ENCODE results near the gene COA3.

COA3 gene, protein sequence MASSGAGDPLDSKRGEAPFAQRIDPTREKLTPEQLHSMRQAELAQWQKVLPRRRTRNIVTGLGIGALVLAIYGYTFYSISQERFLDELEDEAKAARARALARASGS

DNA sequence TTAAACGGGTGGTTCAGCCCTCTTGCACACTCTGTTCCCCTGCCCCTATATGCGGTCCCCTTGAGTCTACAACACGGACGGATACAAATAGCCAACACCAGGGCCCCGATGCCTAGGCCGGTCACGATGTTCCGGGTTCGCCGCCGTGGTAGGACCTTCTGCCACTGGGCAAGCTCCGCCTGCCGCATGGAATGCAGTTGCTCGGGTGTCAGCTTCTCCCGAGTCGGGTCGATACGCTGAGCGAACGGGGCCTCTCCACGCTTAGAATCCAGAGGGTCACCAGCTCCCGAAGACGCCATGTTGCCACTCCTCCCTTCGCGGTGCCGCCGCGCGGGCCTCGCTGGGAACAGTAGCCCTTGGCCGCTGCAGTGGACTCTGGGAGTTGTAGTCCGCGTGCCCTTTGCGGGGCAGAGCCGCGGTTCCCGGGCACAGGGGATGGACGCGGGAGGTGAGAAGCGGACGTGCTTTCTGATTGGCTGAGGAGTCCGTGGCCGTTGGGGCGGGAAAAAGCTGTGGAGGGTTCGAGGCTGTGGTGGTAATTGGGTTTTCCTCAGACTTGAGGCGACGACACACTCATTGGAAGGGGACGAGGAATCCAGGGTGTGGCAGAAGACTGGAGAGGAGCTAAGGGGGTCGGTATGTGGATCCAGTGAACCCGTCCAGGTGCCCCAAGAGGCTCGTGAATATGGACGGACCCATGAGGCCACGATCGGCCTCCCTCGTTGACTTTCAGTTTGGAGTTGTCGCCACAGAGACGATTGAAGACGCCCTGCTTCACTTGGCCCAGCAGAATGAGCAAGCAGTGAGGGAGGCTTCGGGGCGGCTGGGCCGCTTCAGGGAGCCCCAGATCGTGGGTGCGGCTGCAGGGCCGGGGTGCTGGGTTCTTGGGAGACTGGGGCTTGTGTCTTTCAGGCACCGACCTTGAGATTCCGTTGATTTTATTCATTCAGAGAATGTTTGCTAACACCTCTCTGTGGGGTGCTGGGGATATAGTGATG lies at the start of gene COA3, which contains the start of gene CNTD1:
Gene COA3, minus strand, starts transcription at position 322 of the 998 bp plus-strand sequence. Its CDS starts 23 bp downstream, at position 299.
Gene CNTD1, plus strand, starts transcription at position 479 of the 998 bp plus-strand sequence. Its CDS starts 207 bp downstream, at position 686.
- peak; percentile 56 to 79 (median 66) for DNase-seq (ENCODE audit: low read depth in 4 of 4, low spot score in 1 of 4)

DNA sequence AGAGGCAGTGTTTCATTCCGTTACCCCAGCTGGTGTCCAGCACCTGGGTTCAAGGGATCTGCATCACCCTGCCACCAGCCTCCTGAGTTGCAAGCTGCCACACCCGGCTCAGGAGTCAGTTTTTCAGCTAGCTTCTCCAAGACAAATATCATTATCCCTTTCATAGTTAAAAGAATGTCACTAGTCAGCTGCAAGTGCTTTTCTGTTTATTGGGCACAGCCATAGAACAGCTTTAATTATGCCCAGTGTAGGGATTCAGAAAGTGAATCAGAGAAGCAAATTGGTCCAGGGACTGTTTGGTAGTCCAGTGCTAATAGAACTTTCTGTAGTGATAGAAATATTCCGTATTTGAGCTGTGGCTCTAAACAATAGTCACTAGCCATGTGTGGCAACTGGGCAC lies 49.6 kb upstream of the COA3 start:
- no peak for DNase-seq (ENCODE audit: low read depth in 4 of 4, low spot score in 1 of 4)

DNA sequence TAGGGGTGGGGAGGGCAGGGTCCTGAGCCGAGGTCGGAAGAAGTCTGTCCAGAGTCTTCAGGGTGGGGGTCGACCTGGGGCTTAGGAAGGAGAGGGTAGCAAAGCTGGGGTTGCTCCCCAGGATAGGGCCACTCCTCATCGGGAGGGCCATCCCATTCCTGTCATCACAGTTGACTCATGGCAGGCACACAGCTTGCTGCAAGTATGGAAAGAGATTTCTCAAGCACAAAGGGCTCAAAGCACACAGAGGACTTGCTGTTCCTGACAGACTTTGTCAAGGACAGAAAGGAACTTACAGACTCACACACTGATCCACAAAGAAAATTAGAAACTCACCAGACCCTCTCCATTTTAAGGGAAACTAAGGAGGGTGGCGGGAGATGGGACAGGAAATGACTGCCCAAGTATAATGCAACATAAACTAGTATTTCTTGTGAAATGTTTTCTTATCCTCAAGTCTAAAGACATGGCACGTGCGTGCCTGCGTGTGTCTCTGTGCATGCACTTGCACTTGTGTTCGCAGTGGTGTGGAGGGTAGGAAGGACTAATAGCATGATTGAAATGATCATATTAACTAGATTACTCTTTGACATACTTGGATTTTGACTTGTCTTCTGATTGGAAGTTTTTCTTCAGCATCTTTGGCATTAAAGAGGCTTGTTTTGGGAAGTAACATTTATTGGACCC lies 48.2 kb upstream of the COA3 start:
- DNase-seq (ENCODE audit: low read depth in 4 of 4, low spot score in 1 of 4): no peak

DNA sequence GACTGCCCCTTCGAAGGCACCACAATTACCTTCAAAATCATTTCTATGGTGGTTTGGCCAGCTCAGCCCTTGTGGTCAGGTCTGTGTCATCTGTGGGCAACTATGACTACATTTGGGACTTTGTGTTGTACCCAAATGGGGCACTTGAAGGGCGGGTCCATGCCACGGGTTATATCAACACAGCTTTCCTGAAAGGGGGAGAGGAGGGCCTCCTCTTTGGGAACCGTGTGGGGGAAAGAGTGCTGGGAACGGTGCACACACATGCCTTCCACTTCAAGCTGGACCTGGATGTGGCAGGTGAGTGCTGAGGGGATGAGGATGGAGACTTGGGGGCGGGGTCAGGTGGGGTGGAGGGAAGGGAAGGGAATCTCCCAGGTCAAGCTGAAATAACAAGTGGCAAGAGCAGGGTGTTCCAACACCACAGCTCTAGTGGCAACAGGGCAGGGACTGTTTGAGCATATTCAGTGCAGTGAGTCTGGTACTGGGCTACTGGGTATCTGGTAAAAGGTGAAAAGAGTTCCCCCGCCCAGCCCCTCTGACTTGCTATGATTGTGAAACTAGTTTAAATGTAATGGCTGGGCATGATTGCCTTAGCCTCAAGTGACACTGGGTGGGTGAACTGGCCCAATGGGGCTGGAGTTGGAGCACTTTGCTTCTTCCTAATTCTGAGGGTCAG lies 47.6 kb upstream of the COA3 start:
- peak in 1 of 4 experiments; percentile 48 for DNase-seq (ENCODE audit: low read depth in 4 of 4, low spot score in 1 of 4)

DNA sequence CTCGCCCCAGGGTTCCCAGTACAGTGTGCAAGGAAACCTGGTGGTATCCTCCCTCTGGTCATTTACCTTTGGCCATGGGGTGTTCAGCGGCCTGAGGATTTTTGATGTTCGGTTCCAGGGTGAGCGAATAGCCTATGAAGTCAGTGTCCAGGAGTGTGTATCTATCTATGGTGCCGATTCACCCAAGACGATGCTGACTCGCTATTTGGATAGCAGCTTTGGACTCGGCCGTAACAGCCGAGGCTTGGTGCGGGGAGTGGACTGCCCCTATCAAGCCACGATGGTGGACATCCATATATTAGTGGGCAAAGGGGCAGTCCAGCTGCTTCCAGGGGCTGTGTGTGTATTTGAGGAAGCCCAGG lies 47.0 kb upstream of the COA3 start:
- no peak for DNase-seq (ENCODE audit: low read depth in 4 of 4, low spot score in 1 of 4)

DNA sequence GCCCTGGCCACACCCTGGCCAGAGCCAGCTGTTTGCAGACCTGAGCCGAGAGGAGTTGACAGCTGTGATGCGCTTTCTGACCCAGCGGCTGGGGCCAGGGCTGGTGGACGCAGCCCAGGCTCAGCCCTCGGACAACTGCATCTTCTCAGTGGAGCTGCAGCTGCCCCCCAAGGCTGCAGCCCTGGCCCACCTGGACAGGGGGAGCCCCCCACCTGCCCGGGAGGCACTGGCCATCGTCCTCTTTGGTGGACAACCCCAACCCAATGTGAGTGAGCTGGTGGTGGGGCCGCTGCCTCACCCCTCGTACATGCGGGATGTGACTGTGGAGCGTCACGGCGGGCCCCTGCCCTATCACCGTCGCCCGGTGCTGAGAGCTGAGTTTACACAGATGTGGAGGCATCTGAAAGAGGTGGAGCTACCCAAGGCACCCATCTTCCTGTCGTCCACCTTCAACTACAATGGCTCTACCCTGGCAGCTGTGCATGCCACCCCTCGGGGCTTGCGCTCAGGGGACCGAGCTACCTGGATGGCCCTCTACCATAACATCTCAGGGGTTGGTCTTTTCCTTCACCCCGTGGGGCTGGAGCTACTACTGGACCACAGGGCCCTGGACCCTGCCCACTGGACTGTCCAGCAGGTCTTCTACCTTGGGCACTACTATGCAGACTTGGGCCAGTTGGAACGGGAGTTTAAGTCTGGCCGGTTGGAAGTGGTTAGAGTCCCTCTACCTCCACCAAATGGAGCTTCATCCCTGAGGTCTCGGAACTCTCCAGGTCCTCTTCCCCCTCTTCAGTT lies 46.5 kb upstream of the COA3 start:
- DNase-seq (ENCODE audit: low read depth in 4 of 4, low spot score in 1 of 4): no peak

DNA sequence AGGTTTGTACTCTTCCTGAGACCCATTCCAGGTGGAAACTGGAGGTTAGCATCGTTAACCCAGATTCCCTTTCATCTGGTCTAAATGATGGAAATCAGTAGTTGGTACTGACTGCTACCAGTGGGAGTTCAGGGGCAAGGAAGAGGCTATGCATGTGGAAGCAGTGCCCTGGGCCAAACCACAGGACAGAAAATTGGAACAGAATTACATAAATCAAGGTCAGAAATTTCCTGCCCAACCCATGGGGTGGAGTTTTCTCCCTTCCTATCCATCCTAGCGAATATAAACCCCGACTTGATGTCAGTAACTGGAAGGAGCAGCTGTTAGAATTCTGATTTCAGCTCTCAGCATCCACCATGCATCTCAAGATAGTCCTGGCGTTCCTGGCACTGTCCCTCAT lies 45.8 kb upstream of the COA3 start, which contains the start of gene AOC2:
Gene AOC2, plus strand, starts transcription at position 310 of the 400 bp plus-strand sequence. Its CDS starts 47 bp downstream, at position 357.
- no peak for DNase-seq (ENCODE audit: low read depth in 4 of 4, low spot score in 1 of 4)

DNA sequence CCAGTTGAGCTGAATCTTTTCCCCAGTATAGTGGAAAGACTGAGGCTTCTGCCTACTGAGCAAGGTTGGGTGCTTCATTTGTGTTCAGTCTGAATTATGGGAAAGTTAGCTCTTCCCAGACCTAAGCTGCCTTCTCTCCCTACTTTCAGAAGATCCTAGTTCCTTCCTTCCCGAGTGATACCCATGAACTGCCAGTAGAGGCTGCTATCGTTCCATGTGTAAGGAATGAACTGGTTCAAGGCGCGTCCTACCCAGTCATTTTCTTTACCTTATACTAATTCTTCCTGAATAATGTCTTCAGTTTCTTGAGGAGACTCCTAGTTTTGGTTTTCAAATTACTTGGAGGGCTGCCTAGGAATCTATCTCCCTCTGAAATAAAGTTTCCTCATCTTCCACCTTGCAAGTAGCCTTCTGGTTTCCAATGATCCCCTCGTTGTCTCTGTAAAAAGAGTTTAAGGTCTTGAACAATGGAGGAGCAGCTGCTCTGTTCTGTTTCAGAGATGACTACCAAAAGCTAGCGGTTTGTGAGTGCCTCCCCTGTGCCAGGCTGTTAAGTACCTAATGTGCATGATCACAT lies 44.9 kb upstream of the COA3 start:
- DNase-seq (ENCODE audit: low read depth in 4 of 4, low spot score in 1 of 4): no peak

DNA sequence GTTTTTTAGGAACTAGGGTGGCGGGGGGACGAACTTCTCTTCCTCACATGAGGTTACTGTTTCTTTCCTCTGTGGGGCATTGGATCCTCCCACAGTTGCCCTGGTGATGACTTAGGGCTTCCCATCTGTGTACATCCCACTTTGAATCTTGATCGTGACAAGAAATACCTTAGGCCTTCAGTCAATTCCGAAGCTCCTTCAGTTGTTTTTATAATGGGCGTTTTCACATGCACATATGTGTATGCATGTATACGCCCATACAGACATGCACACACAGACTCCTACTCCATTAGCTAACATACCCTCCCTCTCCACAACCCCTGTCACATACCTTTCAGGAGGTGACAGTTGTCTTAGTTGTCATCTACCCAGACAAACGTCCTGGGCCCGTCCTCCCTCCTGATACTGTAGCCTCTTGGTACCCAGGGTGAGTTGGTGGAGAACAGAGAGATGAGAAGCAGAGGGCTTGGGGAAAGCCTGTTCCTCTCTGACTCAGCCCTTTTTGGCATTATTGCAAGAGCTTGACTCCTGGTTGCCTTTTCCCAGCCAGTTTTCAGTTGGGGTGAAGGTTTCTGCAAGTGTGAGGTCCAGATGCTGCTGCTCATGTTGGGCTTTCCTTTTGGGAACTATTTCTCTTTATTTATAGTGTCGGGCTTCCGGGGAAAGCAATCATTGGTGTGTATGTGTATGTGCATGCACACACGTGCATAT lies 43.6 kb upstream of the COA3 start:
- DNase-seq (ENCODE audit: low read depth in 4 of 4, low spot score in 1 of 4): no peak

DNA sequence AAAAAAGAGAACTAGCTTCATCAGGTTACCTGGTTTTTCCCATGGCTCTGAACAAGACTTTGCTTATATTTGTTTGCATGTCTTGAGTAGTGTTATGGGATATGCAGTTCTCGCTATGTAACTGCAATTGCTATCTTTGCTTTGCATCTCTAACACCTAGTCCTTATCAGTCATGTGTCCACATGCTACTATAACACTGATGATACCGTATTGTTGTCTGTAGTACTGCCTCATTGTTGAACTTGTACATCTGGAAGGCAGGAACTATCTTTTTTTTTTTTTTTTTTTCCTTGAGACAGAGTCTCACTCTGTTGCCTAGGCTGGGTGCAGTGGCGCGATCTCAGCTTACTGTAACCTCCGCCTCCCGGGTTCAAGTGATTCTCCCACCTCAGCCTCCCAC lies 37.2 kb upstream of the COA3 start:
- DNase-seq (ENCODE audit: low read depth in 4 of 4, low spot score in 1 of 4): no peak

DNA sequence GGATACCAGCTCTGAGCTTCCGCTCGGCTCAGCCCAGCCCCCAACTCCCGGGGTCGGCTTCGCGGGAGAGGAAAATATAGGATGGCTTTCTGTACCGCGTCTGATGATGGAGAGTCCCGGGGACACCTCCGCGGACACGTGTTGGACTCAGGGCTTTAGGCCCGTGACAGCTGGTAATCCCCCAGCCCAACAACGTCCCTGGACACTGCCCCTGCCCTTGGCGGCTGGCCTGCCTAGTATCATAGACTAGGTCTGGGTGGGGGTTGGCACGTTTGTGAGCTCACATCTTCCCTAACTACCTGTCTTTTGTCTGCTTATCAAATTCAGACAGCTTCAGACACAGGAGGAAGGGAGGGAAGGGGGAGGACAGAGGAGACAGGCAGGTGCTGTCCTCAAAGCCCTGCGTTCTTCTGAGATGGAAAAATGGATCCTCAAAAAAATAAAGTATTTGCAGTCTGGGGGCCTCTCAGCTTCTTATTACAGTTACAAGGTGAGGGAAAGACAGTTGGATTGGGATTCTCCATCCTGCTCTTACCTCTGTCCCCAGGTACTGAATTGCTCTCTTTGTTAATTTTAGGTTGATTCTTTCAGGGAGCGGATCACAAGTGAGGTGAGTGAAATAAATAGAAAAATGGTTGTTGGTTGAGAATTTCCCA lies 35.4 kb upstream of the COA3 start:
- DNase-seq (ENCODE audit: low read depth in 4 of 4, low spot score in 1 of 4): no peak

DNA sequence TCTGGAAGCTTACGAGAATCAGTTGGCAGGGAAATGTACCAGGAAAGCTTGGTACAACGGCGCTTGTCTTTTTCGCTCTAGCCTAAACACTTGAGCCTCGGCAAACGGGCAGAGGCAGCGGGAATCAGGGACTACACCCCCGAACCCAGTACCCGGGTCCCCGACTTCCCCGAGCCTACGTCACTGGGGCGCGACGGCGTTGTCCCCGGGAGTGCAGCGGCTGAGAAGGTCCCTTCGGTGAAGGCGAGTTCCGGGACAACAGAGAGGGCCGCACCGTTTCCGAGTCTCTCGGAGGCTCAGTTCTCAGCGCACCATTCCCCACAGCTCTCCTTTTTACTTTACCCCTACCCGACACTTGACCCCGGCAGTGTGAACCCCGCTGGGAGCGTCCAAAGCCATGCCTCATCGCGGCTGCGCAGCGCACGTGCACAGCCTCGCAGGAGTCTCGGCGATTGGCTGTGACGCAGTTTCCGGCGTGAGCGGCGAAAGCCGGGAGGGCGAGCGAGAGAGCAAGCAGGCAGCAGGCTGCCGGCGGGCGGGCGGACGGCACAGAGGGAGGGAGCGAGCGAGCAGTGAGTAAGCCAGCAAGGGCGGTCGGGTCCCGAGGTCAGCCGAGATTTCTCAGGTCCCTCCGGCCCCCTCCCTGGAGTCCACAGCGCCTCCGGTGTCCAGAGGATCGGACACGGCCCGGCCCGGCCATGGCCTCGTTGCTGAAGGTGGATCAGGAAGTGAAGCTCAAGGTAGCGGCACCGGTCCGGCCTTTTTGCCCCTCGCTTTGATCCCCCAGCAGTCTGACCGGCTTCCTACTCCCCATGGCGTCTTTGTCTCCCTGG lies 34.6 kb upstream of the COA3 start, which contains the start of gene PSME3:
Gene PSME3, plus strand, starts transcription at position 464 of the 833 bp plus-strand sequence. Its CDS starts 235 bp downstream, at position 699.
- DNase-seq (ENCODE audit: low read depth in 4 of 4, low spot score in 1 of 4): peak; percentile 73 to 86 (median 85)

DNA sequence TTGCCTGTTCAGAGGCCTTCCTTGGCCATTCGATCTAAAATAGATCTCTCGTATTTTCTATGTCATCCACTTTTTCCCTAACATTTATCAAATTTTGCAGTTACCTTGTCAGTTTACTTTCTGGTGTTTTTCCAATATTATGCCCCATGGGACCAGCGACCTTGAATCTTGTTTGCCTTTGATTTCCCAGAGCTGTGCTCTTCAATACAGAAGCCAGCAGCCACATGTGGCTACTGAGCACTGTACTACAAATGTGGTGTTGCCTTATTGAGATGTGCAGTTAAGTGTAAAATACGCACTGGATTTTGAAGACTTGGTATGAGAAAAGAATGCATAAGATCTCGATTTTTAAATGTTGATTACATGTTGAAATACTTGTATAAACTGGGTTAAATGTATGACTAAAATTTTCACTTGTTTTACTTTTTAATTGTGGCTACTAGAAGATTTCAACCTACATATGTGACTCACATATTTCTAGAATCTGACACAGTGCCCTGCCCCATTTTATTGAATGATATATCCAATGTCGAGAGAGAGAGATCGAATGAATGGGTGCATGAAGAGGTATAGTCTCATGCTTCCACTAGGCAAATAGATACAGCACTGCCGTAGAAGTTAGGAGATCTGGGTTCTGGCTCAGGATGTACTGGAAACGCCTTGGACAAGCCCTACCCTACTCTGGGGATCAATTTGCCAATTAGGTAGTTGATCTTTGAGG lies 33.9 kb upstream of the COA3 start:
- no peak for DNase-seq (ENCODE audit: low read depth in 4 of 4, low spot score in 1 of 4)

DNA sequence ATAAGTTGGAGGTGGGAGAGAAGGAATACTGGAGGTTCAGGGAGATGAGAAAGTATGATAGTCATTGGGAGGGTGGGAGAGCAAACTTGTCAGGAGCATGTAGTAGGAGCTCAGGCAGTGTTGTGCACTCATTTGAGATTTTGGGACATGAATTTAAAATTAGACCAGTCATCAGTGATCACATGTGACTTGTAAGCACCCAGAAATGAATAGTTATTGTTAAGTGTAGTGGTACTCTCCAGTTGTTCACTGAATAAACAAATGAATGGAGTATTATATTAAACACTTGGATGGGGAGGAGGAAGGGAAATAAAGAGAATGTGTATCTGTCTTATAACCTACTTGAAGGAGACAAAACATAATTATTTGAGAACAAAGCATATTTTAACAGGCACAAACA lies 32.5 kb upstream of the COA3 start:
- DNase-seq (ENCODE audit: low read depth in 4 of 4, low spot score in 1 of 4): no peak

DNA sequence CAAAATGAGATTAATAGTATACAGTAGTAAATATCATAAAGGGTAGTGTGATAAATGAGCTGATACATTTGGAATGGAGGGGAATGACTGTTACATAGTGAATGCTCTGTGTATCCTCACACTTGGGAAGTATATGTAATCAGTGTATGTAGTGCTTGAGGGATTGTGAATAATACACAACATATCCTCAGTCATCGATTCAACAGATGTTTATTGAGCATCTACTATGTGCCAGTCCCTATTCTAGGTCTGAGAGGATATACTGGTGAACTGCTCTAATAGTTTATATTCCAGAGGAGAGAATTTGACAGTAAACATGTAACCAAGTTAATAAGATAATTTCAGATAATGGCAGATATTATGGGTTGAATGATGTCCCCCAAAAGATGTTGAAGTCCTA lies 29.0 kb upstream of the COA3 start:
- no peak for DNase-seq (ENCODE audit: low read depth in 4 of 4, low spot score in 1 of 4)

DNA sequence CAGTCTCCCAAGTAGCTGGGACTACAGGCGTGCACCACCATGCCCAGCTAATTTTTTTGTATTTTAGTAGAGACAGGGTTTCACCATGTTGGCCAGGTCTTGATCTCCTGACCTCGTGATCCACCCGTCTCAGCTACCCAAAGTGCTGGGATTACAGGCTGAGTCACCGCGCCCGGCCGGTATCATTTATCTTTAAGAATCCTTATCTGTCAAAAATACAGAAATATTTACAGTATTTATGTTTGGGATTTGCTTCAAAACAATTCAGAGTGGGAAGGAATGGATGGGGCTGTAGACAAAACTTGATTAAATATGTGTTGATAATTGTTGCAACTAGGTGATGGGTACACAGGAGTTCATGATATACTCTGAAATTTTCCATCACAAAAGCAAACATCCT lies 22.7 kb upstream of the COA3 start:
- no peak for DNase-seq (ENCODE audit: low read depth in 4 of 4, low spot score in 1 of 4)

DNA sequence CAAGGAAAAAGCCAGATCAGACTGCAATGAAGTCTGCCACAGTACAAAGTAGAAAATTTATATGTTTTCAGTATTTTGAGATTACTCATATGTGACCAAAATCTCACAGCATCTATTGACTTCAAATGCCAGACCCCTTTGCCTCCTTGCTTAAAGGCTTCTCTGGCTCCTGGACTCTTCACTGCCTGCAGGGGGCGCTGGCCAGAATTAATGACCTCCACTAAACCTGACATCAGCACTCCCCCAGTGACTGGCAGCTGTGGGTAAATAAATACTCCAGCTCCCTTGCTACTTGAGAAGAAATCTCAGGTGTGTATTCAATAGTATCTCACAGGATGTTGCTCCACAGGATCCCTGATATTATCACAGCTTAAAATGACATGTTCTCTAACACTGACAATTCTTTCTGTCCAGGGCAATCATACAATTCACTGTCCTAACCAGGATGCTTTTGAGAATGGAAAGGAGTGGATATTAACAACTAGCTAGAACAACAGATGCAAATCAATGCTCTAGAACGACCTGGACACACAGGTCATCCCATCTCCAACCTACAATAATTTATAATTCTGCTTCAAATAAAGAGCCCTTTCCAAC lies 21.5 kb upstream of the COA3 start:
- DNase-seq (ENCODE audit: low read depth in 4 of 4, low spot score in 1 of 4): peak; percentile 35 to 55 (median 49)
